GM21423 (cell line): ENCODE results near the gene RIPK4.
"Not testable (repeated sequence)": the region's sequence is repeated elsewhere in the genome, so short reads cannot be mapped to it uniquely, and the experiment has no call there.

Experiments used
- ATAC-seq: cut with Tn5 transposase; IDR thresholded peaks from one replicate; pipeline ENCODE4 v1.9.1; 2021; ENCODE audit warnings: mild to moderate bottlenecking, moderate library complexity; ENCODE audit not compliant: unreplicated experiment

The RIPK4 gene

GRCh38 chr21:41720250-41720649 is 46.6 kb downstream of the RIPK4 start:
- ATAC-seq = no peak

GRCh38 chr21:41719691-41720090 is 47.2 kb downstream of the RIPK4 start:
- ATAC-seq = no peak

- ATAC-seq = no peak
Observed at GRCh38 chr21:41717573-41718330, 49.1 kb downstream of the RIPK4 start.

GRCh38 chr21:41716751-41717150 is 50.1 kb downstream of the RIPK4 start:
- no peak for ATAC-seq

GRCh38 chr21:41715649-41716281 is 51.1 kb downstream of the RIPK4 start:
- ATAC-seq = no peak

- ATAC-seq = not testable (repeated sequence)
Observed at GRCh38 chr21:41714299-41714865, 52.5 kb downstream of the RIPK4 start.

GRCh38 chr21:41713495-41714281 is 53.2 kb downstream of the RIPK4 start:
- no peak for ATAC-seq

GRCh38 chr21:41712730-41713129 is 54.1 kb downstream of the RIPK4 start:
- ATAC-seq = no peak

GRCh38 chr21:41712201-41712600 is 54.7 kb downstream of the RIPK4 start:
- ATAC-seq = no peak

- ATAC-seq = no peak
Observed at GRCh38 chr21:41711416-41712007, 55.3 kb downstream of the RIPK4 start.

- ATAC-seq = no peak
Observed at GRCh38 chr21:41710823-41711160, 56.1 kb downstream of the RIPK4 start.

GRCh38 chr21:41709965-41710822 is 56.7 kb downstream of the RIPK4 start:
- ATAC-seq = no peak

GRCh38 chr21:41709166-41709565 is 57.7 kb downstream of the RIPK4 start:
- no peak for ATAC-seq

GRCh38 chr21:41707960-41708330 is 58.9 kb downstream of the RIPK4 start:
- no peak for ATAC-seq

GRCh38 chr21:41707231-41707959 is 59.5 kb downstream of the RIPK4 start:
- no peak for ATAC-seq

- ATAC-seq = no peak
Observed at GRCh38 chr21:41706678-41707077, 60.2 kb downstream of the RIPK4 start.

- no peak for ATAC-seq
Observed at GRCh38 chr21:41706263-41706639, 60.6 kb downstream of the RIPK4 start.

- ATAC-seq = no peak
Observed at GRCh38 chr21:41705546-41706262, 61.1 kb downstream of the RIPK4 start.
